Left ventricle myocardium inferior (tissue), 1 donor: Measurements from ENCODE around the gene LRRC8A. TPM values are rescaled to one million over a fixed set of nuclear protein-coding genes. Genes with fewer than 3 reads are reported as not detected.

ENCODE experiments used
- DNase-seq: peaks from one replicate; pipeline ENCODE4 v3.0.0-alpha.2; 2020
- H3K27ac ChIP-seq: fragments of 200-600 bp; replicated peaks from 2 replicates; pipeline ENCODE4 v1.8.0; 2021
- H3K27me3 ChIP-seq: fragments of 200-600 bp; 2 replicates; pipeline ENCODE4 v1.8.0; 2021; ENCODE audit warnings: low read depth
- H3K36me3 ChIP-seq: fragments of 200-600 bp; 2 replicates; pipeline ENCODE4 v1.8.0; 2021
- H3K4me1 ChIP-seq: fragments of 200-600 bp; 2 replicates; pipeline ENCODE4 v1.8.0; 2021
- H3K4me3 ChIP-seq: fragments of 200-600 bp; 2 replicates; pipeline ENCODE4 v1.8.0; 2021; ENCODE audit warnings: mild to moderate bottlenecking, moderate library complexity
- H3K9me3 ChIP-seq: fragments of 200-600 bp; replicated peaks from 2 replicates; pipeline ENCODE4 v1.8.0; 2021
- intact Hi-C: fragments of 100-400 bp; cut with micrococcal nuclease; formaldehyde crosslinking; loops from one replicate; pipeline ENCODE4 v1.11.0; 2022
- total RNA-seq: library from RNA; stranded (reverse); fragmentation: NEBNext Ultra II Directional; extraction: Animal tissue kit (Norgen Biotek cat#: 25700); gene quantifications from one replicate; pipeline ENCODE4 v1.2.1, GENCODE V29; 2021
- TF ChIP-seq, protein P1 (sequence below): fragments of 200-600 bp; IDR thresholded peaks from 2 replicates; pipeline ENCODE4 v1.8.0; 2021; ENCODE audit warnings: antibody characterized with exemption, mild to moderate bottlenecking, borderline replicate concordance
- donor health status: DM: no; HTN: yes; CAD: no; lungs with severe emphysema.

The LRRC8A gene
- total RNA-seq, 1 donor from 2014 or later: 19.8 TPM

DNA sequence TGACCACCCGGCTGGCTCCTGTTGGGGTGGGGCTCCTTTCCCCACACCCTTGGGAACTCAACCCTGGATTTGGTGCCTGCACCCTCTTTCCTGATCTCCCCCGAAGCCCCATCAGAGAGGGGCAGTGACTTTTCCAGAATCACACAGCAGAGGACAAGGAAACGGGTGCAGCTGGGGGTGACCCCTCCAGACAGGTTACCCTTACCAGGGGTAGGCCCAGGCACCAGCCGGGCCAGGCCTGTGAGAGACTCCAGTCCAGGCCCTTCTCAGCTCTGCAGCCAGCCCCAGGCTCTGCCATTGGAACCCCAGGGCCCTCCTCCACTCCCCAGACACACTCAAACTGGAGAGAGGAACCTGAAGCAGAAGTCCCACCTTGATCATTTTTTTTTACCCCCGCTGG is 19.9 kb downstream of the LRRC8A start:
- Histone ChIP-seq H3K27me3 (no peaks in the 10 kb centered on the region), H3K27ac (peak overlapping the region; percentile 82), H3K4me1 (peaks cover 80% of the 10 kb centered on the region), H3K4me3 (no peak overlapping the region), H3K36me3 (peaks cover 19% of the 10 kb centered on the region), H3K9me3 (no peaks in the 10 kb centered on the region)
- intact Hi-C loops: no loop called here
- no peak for DNase-seq
- TF ChIP-seq, protein P1, sequence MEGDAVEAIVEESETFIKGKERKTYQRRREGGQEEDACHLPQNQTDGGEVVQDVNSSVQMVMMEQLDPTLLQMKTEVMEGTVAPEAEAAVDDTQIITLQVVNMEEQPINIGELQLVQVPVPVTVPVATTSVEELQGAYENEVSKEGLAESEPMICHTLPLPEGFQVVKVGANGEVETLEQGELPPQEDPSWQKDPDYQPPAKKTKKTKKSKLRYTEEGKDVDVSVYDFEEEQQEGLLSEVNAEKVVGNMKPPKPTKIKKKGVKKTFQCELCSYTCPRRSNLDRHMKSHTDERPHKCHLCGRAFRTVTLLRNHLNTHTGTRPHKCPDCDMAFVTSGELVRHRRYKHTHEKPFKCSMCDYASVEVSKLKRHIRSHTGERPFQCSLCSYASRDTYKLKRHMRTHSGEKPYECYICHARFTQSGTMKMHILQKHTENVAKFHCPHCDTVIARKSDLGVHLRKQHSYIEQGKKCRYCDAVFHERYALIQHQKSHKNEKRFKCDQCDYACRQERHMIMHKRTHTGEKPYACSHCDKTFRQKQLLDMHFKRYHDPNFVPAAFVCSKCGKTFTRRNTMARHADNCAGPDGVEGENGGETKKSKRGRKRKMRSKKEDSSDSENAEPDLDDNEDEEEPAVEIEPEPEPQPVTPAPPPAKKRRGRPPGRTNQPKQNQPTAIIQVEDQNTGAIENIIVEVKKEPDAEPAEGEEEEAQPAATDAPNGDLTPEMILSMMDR: no peak

DNA sequence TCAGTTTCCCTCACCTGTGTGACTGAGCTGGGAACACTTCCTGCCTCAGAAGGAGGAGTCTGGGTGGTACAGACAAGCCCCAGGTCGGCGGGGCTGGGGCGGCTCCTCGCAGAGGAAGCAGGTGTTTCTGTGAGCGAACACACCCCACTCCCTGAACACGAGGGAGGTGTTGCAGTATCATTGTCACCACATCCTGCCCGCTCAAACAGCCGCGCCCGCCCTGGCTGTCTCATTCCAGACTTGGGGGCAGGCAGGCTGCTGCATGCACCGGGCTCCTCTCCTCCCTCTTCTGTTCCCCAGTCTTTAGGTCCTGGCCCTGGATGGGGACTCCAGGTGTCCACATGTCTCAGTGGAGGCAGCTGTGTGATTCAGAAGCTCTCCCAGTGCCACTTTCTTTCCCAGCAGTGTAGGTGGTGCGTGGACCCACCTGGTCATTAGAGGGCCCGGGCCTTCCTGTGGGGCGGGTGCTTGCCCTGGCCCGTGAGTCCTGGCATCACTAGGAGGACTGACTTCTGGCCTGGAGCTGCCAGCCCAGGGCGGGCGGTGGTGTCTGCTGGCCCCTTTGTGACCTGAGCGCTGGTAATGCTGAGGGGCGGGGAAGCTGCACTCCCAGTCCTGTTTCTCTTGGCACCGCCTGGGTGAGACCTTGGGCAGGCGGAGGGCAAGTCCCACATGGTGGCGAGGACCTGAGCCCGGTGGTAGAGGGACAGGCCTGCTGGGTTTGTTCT is 20.6 kb downstream of the LRRC8A start:
- peak; percentile 56 for DNase-seq
- TF ChIP-seq, protein P1: no peak
- Histone ChIP-seq H3K36me3 (peaks cover 17% of the 10 kb centered on the region), H3K27ac (peak overlapping the region; percentile 82), H3K4me3 (no peak overlapping the region), H3K4me1 (peaks cover 79% of the 10 kb centered on the region), H3K27me3 (no peaks in the 10 kb centered on the region), H3K9me3 (no peaks in the 10 kb centered on the region)
- intact Hi-C loops: no loop called here

DNA sequence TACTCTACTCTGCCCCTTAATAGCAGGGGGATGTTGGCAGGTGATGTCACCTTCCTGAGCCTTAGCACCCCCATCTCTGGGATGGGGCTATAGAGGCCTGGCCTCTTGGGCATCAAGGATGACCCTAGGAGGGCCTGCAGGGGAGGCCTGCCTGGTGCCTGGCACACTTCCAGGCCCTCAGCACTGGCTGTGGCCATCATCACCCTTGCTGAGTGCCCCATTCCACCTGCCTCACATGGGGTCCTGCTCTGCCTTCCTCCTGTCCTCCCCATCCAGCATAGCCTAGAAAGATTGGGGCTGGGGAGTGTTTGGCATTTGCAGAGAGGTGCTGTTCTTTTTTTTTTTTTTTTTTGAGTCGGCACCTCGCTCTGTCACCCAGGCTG is 21.1 kb downstream of the LRRC8A start:
- Histone ChIP-seq H3K36me3 (peaks cover 22% of the 10 kb centered on the region), H3K9me3 (no peaks in the 10 kb centered on the region), H3K4me3 (no peak overlapping the region), H3K4me1 (peaks cover 78% of the 10 kb centered on the region), H3K27ac (peak overlapping the region; percentile 82), H3K27me3 (no peaks in the 10 kb centered on the region)
- TF ChIP-seq, protein P1: no peak
- intact Hi-C loops: no loop called here
- DNase-seq: no peak

DNA sequence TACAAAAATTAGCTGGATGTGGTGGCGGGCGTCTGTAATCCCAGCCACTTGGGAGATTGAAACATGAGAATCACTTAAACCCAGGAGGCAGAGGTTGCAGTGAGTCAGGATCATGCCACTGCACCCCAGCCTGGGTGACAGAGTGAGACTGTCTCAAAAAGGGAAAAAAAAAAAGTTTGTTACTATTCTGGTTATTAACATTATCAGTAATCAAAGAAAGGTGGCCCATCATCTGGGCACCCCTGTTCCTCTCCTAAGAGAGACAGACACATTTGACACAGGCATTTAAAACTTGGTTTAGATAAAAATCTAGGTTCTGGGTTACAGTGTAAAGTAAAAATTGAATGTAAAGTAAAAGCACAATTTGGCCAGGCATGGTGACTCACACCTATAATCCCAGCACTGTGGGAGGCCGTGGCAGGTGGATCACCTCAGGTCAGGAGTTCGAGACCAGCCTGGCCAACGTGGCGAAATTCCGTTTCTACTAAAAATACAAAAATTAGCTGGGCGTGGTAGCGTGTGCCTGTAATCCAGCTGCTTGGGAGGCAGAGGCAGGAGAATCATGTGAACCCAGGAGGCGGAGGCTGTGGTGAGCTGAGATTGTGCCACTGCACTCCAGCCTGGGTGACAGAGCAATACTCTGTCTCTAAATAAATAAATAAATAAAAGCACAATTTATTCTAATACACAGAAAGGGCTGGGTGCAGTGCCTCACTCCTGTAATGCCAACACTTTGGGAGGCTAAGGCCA is 22.1 kb downstream of the LRRC8A start:
- no peaks in the 10 kb centered on the region for H3K27me3 ChIP-seq
- intact Hi-C loops: no loop called here
- TF ChIP-seq, protein P1: no peak
- peaks cover 73% of the 10 kb centered on the region for H3K4me1 ChIP-seq
- H3K4me3 ChIP-seq: no peak overlapping the region
- no peak for DNase-seq
- peak overlapping the region; percentile 23 for H3K27ac ChIP-seq
- H3K9me3 ChIP-seq: no peaks in the 10 kb centered on the region
- H3K36me3 ChIP-seq: peaks cover 28% of the 10 kb centered on the region

DNA sequence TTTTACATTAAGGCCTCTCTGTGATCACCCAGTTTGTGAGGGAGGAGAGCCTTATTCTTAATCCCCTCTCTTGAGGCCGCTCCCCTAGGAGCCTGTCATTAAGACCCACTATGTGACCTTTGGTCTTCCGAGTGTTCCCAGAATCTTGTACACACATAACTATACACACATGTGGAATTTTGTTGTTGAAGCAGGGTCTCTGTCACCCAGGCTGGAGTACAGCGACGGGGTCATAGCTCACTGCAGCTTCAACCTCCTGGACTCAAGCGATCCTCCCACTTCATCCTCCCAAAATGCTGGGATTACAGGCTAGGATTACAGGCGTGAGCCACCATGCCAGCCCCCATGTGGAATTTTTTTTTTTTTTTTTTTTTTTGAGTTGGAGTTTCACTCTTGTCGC is 24.0 kb downstream of the LRRC8A start:
- TF ChIP-seq, protein P1: no peak
- peaks cover 39% of the 10 kb centered on the region for H3K36me3 ChIP-seq
- intact Hi-C loops: no loop called here
- DNase-seq: no peak
- H3K27me3 ChIP-seq: no peaks in the 10 kb centered on the region
- peak overlapping the region; percentile 48 for H3K27ac ChIP-seq
- peaks cover 73% of the 10 kb centered on the region for H3K4me1 ChIP-seq
- H3K4me3 ChIP-seq: no peak overlapping the region
- no peaks in the 10 kb centered on the region for H3K9me3 ChIP-seq
